H1 (cell line): ENCODE measurements around the gene NDEL1. TPM values are rescaled to one million over a fixed set of nuclear protein-coding genes. Genes with fewer than 3 reads are reported as not detected.

ENCODE experiments used
- CHD7 ChIP-seq: fragments of 300-600 bp; sonication (generic); IDR thresholded peaks from 2 replicates; pipeline ENCODE4 v1.7.1; 2012; ENCODE audit warnings: low read length, moderate library complexity, mild to moderate bottlenecking, inconsistent platforms; ENCODE audit not compliant: insufficient replicate concordance
- CTCF ChIP-seq, 3 experiments: IDR thresholded peaks; 1 replicate in 2 of 3; 2 replicates in 1 of 3; pipeline versions ENCODE4 v1.5.1 to v1.6.1; 2011; ENCODE audit warnings: low read length in 3 of 3, mild to moderate bottlenecking in 3 of 3, inconsistent platforms in 2 of 3, low read depth in 1 of 3, moderate library complexity in 1 of 3; ENCODE audit not compliant: insufficient read depth in 1 of 3; ENCODE audit errors: control extremely low read depth in 1 of 3
- KDM1A ChIP-seq: fragments of 200-600, 300-600 bp; sonication (generic); IDR thresholded peaks from 2 replicates; pipeline ENCODE4 v1.7.1; 2016; ENCODE audit warnings: mild to moderate bottlenecking, low read length, borderline replicate concordance
- TBP ChIP-seq: IDR thresholded peaks from 2 replicates; pipeline ENCODE4 v1.6.1; 2011; ENCODE audit warnings: low read depth, low read length, improper control_type of control experiment
- polyA plus RNA-seq, 7 experiments: library from polyadenylated mRNA; depleted of rRNA in 3 of 7; stranded (reverse) in 5 of 7; unstranded in 2 of 7; fragments of >200 nt in 5 of 7; fragments of 200-250 nt in 2 of 7; gene quantifications; 1 replicate in 5 of 7; 2 replicates in 1 of 7; 4 replicates in 1 of 7; pipeline versions ENCODE4 v1.2.1 to v1.2.3, GENCODE V29; 2011 to 2013; ENCODE audit warnings: missing spikeins in 2 of 7, mixed read lengths in 2 of 7
- total RNA-seq: library from RNA; stranded (reverse); fragmentation: NEBNext Ultra II Directional; extraction: Animal tissue kit (Norgen Biotek cat#: 25700); gene quantifications from 2 replicates; pipeline ENCODE4 v1.2.1, GENCODE V29; 2021

Gene NDEL1
- total and polyA plus RNA-seq, 2 of the 8 experiments (the other 6 are each of a cell fraction or from before 2014, with no cell fraction given), result 31.1 to 32.9 TPM

GRCh38 chr17:8481089-8481488 lies 45.4 kb downstream of the NDEL1 start (continued):
- TF ChIP-seq CHD7, result no peak
- no peak for TF ChIP-seq CTCF (IDR thresholded peaks at IDR 0.05; ENCODE audit: control extremely low read depth in 1 of 3, insufficient read depth in 1 of 3, low read depth in 1 of 3, low read length in 3 of 3)
- no peak for TF ChIP-seq KDM1A
- TF ChIP-seq TBP, result no peak
- TF ChIP-seq, all 59 proteins: peak for 0
